NCI-H1105 (cell line): Measurements from ENCODE around the gene RAVER2.
"Not testable (repeated sequence)": the region's sequence is repeated elsewhere in the genome, so short reads cannot be mapped to it uniquely, and the experiment has no call there.

Experiments used
- DNase-seq: peaks from one replicate; lab custom pipeline; 2025; lab: John Stamatoyannopoulos, UW

Gene RAVER2

DNA sequence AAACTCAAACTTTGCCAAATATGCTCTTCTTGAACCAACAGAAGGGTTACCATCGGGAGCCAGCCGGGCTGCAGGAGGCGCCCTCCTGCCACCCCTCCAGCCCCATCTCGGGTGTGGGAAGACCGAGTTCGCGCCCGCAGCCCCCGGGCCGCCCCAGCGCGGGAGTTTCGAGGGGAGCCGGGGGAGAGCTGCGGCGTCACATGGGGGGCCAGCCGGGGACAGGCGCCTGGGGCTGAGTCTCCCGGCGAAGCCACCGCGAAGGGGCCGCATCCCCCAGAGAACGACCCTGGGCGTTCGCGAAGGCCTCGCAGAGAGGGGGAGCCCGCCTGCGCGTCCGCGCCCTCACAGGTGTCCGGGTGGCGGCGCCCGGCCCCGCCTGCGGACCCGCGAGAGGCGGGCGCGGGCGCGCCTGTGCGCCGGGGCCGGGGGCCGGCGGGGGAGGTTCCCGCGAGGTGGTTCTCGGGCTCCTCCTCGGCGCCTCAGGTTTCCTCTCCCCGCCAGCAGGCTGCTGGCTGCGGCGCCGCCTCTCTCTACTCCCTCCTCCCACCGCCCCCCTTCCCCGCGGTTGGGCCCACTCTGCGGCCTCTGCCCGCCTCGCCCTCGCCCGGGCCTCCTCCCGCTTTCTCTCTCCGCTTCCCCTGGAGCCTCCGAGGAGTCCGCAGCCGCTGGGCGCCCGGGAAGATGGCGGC is at the start of gene RAVER2:
TSS of gene RAVER2 (plus strand) at position 584 of the 689 bp plus-strand sequence. CDS start at position 682, 98 bp downstream.
- peak; percentile 70 for DNase-seq

DNA sequence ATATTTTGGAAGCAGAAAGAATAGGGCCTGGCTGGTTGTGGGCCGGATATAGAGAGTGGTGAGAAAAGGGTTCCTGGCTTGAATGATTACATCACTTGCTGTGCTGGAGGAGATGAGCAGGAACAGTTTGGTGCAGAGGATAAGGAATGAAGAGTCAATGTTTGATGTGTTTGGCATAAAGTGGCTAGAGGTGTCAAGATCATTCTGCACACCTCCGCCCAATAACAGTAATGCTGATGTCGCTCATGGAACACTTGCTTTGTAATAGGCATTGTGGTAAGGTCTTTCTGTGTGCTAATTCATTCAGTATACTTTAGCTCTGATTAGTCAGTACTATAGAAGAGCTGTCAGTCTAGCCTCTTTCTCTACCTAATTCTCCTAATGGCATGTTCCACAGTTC is 48.0 kb upstream of the RAVER2 start:
- no peak for DNase-seq

GRCh38 chr1:64699327-64699726 is 45.5 kb upstream of the RAVER2 start:
- no peak for DNase-seq

- DNase-seq, result no peak
These were observed 43.8 kb upstream of the RAVER2 start for GRCh38 chr1:64701071-64701470.

GRCh38 chr1:64701886-64702285 is 43.0 kb upstream of the RAVER2 start:
- no peak for DNase-seq

DNA sequence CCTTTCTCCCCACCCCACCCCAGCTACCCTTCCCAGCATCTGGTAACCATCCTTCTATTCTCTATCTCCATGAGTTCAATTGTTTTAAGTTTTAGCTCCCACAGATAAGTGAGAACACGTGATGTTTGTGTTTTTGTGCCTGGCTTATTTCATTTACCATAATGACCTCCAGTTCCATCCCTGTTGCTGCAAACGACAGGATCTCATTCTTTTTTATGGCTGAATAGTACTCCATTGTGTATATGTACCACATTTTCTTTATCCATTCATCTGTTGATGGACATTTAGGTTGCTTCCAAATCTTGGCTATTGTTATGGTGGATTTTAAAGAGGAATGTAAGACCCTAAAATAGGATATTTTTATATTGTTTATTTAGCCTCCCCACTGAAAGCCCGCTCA is 42.2 kb upstream of the RAVER2 start:
- not testable (repeated sequence) for DNase-seq

DNA sequence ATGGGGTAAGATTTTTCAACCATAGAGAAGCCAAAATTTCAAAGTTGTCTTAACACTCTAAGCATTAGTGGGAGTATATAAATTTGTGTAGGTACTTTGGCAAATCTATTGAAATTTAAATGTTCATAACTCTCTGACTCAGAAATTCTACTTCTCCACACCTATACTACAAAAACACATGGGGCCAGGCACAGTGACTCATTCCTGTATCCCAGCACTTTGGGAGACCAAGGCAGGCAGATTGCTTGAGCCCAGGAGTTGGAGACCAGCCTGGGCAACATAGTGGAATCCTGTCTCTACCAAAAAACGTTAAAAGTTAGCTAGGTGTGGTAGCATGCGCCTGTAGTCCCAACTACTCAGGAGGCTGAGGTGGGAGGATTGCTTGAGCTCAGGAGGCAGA is 41.3 kb upstream of the RAVER2 start:
- DNase-seq, result no peak

GRCh38 chr1:64705591-64705990 is 39.3 kb upstream of the RAVER2 start:
- DNase-seq, result no peak

- no peak for DNase-seq
These were observed 33.6 kb upstream of the RAVER2 start for GRCh38 chr1:64711266-64711665.

DNA sequence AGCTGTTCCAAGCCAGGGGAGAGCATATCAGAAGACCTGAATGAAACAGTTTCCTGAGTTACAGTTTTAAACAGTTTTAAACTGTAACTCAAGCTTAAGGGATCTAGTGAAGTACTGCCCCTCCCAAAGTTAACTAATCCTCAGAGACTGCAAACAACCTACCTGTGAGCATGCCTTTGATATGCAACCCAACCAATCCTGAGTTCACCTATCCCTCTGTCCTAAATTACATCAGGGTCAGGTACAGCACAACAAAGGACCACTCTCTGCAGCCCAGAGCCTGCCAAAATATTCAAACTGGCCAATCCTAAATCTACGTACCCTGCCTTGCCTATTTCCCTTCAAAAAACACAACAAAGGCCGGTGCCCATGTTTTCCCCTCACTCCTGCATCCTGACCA is 32.8 kb upstream of the RAVER2 start:
- DNase-seq, result no peak

DNA sequence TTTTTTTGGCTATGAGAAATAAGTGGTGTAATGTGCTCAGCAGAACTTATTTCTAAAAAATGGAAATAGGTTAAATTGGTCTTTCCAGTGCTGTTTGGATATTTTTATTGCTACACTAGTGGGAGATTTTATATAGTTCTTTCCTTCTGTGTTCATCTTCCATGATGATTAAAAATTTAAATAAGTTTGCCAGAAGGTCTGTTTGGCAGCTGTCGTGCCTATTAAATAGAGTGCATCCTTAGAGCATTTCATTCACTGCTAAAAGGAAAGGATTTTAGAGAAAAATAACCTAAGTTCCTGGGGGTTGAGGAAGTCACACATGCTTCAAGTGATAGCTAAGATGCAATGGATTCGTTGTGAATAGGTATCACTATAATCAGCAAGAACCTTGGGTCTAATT is 29.7 kb upstream of the RAVER2 start:
- DNase-seq, result no peak

- DNase-seq, result no peak
These were observed 23.7 kb upstream of the RAVER2 start for GRCh38 chr1:64721135-64721534.

DNA sequence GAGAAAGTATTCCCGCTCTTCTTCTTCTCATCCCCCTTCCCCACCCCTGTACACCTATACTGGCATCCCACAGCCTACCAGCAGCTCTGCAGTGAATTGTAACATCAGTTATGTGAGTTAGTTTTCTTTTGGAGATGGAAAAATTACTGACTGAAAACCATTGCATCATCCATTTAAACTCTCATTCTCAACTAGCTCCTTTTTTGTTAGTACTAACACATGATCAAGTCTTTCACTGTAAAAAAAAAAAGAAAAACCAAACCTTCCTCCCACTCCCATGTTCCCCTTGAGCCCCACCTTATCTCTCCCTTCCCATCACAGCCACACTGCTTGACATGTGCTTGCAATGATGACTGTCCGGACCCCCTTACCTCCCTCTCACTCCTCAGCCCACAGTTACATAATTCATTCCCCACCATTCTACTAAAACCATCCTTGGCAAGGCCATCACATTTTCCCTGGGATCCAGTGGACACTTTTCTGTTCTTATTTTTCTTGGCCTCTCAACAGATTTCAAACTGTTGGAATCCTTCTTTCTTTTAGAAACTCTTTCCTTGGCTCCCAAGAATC is 23.2 kb upstream of the RAVER2 start:
- no peak for DNase-seq

DNA sequence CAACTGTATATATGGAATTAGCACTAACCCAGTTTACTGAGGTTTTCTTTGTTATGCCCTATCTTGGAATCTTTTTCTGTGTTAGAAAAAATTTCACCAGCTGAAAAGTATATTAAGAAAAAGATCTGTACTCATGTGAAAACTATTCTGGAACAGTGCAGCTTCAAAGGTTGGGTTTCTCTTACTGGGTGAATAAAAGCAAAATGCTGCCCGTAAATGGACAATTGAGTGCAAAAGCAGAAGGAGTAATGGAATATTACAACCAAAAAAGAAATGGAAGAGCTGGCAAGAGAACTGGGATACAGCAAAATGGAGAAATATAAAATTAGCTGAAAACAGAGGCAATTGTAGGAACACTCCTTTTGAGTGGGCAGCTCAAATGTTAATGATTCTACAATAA is 17.0 kb upstream of the RAVER2 start:
- DNase-seq, result no peak

GRCh38 chr1:64733581-64734286 is 11.1 kb upstream of the RAVER2 start:
- DNase-seq, result no peak

- no peak for DNase-seq
These were observed 10.6 kb upstream of the RAVER2 start for GRCh38 chr1:64734287-64734652.

- not testable (repeated sequence) for DNase-seq
These were observed 4.2 kb upstream of the RAVER2 start for GRCh38 chr1:64740687-64741086.

DNA sequence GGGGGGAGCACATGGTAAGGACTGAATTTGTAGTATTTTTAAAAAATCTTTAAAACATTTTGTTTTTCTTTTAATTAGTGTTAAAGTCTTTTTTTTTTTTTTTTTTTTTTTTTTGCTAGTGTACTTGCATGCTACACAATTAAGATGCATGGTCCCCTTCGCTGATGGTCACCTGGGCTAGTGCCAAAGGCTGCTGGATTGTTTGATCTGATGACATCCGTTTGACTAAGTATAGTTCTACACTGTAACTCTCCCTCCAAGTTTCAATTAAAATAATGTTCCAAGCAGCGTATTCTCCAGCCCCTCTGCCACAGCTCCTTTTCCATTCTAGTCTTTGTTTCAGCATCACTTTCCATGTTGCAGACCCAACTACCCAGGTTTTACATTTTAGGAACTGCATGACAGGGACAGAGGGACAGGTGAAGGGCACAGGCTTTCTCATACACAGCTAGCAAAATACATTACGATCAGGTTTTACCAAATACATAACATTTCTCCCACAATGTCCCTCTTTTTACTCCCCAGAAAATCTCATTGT is 852 bp upstream of the RAVER2 start:
- DNase-seq, result no peak

- peak; percentile 14 for DNase-seq
These were observed 508 bp downstream of the RAVER2 start for GRCh38 chr1:64745181-64745985.

GRCh38 chr1:64745986-64746940 is 1.4 kb downstream of the RAVER2 start:
- peak; percentile 1 for DNase-seq

GRCh38 chr1:64748222-64748621 is 3.3 kb downstream of the RAVER2 start:
- no peak for DNase-seq
